HG03575 (cell line): ENCODE measurements around the gene LOXL3.

Experiments
- ATAC-seq: cut with Tn5 transposase; IDR thresholded peaks from one replicate; pipeline ENCODE4 v1.9.1; 2021; ENCODE audit not compliant: unreplicated experiment, insufficient number of reproducible peaks, low FRiP score; ENCODE audit errors: extremely low read depth

LOXL3 gene

GRCh38 chr2:74532222-74532621 is 21.5 kb downstream of the LOXL3 start:
- no peak for ATAC-seq

GRCh38 chr2:74531666-74532065 is 22.1 kb downstream of the LOXL3 start:
- no peak for ATAC-seq

- peak; percentile 35 for ATAC-seq
Observed at GRCh38 chr2:74530239-74531187, 23.2 kb downstream of the LOXL3 start.

GRCh38 chr2:74529357-74530238 is 24.1 kb downstream of the LOXL3 start, which contains the start of the genes AUP1 and HTRA2:
AUP1 (minus strand) TSS chr2:74529706; CDS start chr2:74529629, 77 bp downstream.
HTRA2 (plus strand) TSS chr2:74529933; CDS start chr2:74530007, 74 bp downstream.
- no peak for ATAC-seq

GRCh38 chr2:74528600-74529356 is 25.0 kb downstream of the LOXL3 start:
- ATAC-seq, result no peak

GRCh38 chr2:74527741-74528140 is 26.0 kb downstream of the LOXL3 start:
- ATAC-seq, result no peak

GRCh38 chr2:74526649-74527230 is 27.0 kb downstream of the LOXL3 start:
- ATAC-seq, result no peak

- ATAC-seq, result no peak
Observed at GRCh38 chr2:74525717-74526648, 27.8 kb downstream of the LOXL3 start, which contains the start of gene DQX1. DQX1 (minus strand) TSS chr2:74526231; CDS start chr2:74525729, 502 bp downstream.

GRCh38 chr2:74524955-74525716 is 28.6 kb downstream of the LOXL3 start:
- no peak for ATAC-seq

- ATAC-seq, result no peak
Observed at GRCh38 chr2:74524005-74524404, 29.7 kb downstream of the LOXL3 start.

GRCh38 chr2:74522516-74522915 is 31.2 kb downstream of the LOXL3 start:
- no peak for ATAC-seq

- ATAC-seq, result no peak
Observed at GRCh38 chr2:74516650-74517049, 37.1 kb downstream of the LOXL3 start.

GRCh38 chr2:74515981-74516633 is 37.6 kb downstream of the LOXL3 start:
- no peak for ATAC-seq

- no peak for ATAC-seq
Observed at GRCh38 chr2:74515271-74515980, 38.3 kb downstream of the LOXL3 start.

GRCh38 chr2:74514368-74515270 is 39.1 kb downstream of the LOXL3 start, which contains the start of gene TLX2:
TLX2 (plus strand) TSS chr2:74514450; CDS start chr2:74514807, 357 bp downstream.
- no peak for ATAC-seq
